Left renal pelvis (tissue), 4 donors: ENCODE results near the gene OR56B4. TPM values are rescaled to one million over a fixed set of nuclear protein-coding genes. Genes with fewer than 3 reads are reported as not detected.
"Not testable (repeated sequence)": the region's sequence is repeated elsewhere in the genome, so short reads cannot be mapped to it uniquely, and the experiment has no call there.

Experiments
- DNase-seq, 4 donors: peaks; one replicate each; pipeline ENCODE4 v3.0.0-alpha.2; 2013; ENCODE audit warnings: low read depth in 4 of 4, low spot score in 3 of 4
- polyA plus RNA-seq, 4 donors: library from polyadenylated mRNA; unstranded; fragments of 120-200 nt; gene quantifications; one replicate each; pipeline ENCODE4 v1.2.1, GENCODE V29; 2013; ENCODE audit not compliant: insufficient read length in 4 of 4

OR56B4 gene
- polyA plus RNA-seq, 4 donors, result 0.22 TPM; not detected in 3

DNA sequence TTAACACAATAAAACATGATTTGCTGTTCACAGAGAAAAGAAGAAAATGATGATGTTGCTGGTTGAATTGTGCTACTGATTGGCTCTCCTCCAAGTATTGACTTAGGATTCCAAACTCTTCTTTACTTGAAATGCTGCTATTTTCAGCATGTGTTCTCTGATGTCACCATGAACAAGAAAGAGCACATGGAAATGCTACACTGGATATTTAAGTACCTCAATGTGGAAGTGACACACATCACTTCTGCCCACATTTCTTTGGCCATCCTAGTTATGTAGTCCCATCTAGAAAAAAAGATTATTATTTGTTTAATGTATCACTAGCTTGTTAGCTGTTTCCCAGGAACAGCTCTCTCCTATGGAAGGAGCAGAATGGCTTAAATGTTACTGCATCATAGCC lies 35.5 kb downstream of the OR56B4 start:
- DNase-seq, result no peak

- not testable (repeated sequence) for DNase-seq
These were observed 36.3 kb downstream of the OR56B4 start for GRCh38 chr11:6143737-6144136.

DNA sequence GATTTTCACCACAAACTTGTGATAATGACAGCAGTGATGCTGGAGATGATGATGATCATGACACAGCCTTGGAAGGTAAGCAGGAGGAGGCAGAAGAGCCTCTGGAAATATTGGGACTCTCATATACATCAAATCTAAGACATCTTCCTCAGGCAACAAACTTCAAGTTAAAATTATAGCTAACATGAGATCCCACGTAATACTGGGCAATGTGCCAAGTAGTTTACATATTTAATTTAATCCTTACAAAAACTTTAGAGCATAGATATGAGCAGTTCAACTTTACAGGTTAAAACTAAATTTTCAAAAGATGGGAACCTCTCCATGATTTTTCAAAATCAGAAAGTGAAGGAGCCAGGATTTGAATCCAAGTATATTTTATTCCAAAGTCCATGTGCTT lies 43.6 kb downstream of the OR56B4 start:
- DNase-seq, result no peak

- DNase-seq, result no peak
These were observed 44.6 kb downstream of the OR56B4 start for GRCh38 chr11:6152126-6152525.

DNA sequence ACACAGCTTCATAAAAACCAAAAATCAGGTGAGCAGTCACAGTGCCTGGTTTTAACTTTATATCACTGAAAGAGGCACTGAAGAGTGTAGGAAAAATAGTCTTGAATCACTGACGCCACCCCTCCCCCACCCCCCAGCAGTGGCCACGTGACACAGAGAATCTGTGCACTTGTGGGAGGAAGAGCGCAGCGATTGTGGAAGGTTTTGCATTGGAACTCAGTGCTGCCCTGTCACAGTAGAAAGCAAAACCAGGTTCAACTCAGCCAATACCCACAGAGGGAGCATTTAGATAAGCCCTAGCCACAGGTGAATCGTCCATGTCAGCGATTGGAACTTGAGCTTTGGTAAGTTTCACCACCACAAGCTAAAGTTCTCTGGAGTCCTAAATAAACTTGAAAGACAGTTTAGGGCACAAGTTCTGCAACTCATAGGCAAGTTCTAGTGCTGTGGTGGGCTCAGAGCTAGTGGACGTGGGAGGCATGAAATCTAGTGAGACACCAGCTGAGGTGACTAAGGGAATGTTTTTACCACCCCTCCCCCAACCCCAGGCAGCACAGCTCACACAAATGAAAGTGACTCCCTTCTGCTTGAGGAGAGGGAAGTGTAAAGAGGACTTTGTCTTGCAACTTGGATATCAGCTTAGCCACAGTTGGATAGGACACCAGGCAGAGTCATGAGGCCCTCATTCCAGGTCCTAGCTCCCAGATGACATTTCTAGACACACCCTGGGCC lies 49.3 kb downstream of the OR56B4 start:
- DNase-seq, result no peak

Other genes starting within 250 kb of the OR56B4 start
- gene OR52E8, start 250.0 kb upstream of the OR56B4 start, polyA plus RNA-seq, result not detected
- gene OR52E4, start 227.1 kb upstream of the OR56B4 start, polyA plus RNA-seq, result not detected
- gene OR52E5, start 214.5 kb upstream of the OR56B4 start, polyA plus RNA-seq, result not detected
- gene OR56A3, start 165.4 kb upstream of the OR56B4 start, polyA plus RNA-seq, result not detected
- gene OR56A5, start 139.2 kb upstream of the OR56B4 start, polyA plus RNA-seq, result not detected
- gene OR52L1, start 120.7 kb upstream of the OR56B4 start, polyA plus RNA-seq, result not detected
- gene OR56A4, start 100.7 kb upstream of the OR56B4 start, polyA plus RNA-seq, result under 1 TPM in 1 of 4 donors, not detected in 3; 0.06 TPM
- gene OR56A1, start 76.9 kb upstream of the OR56B4 start, polyA plus RNA-seq, result not detected
- not detected for gene OR52B2, start 62.6 kb downstream of the OR56B4 start, polyA plus RNA-seq
- under 1 TPM in 2 of 4 donors, not detected in 2; 0.14 to 0.16 TPM for gene OR52W1, start 91.5 kb downstream of the OR56B4 start, polyA plus RNA-seq
- 1 to 10 TPM in 2 of 4 donors, under 1 TPM in 2; 0.23 to 2.3 (median 0.98) TPM for gene C11orf42, start 97.9 kb downstream of the OR56B4 start, polyA plus RNA-seq
- gene FHIP1B, start 127.0 kb downstream of the OR56B4 start, polyA plus RNA-seq, result 10 to 100 TPM; 40.0 to 68.9 (median 46.3) TPM
- under 1 TPM; 0.09 to 0.34 (median 0.27) TPM for gene CNGA4, start 131.4 kb downstream of the OR56B4 start, polyA plus RNA-seq
- gene CCKBR, start 152.2 kb downstream of the OR56B4 start, polyA plus RNA-seq, result under 1 TPM; 0.25 to 0.76 (median 0.56) TPM
- 10 to 100 TPM; 12.0 to 39.8 (median 16.9) TPM for gene CAVIN3, start 212.8 kb downstream of the OR56B4 start, polyA plus RNA-seq